ENCODE measurements around the gene SP110. TPM values are rescaled to one million over a fixed set of nuclear protein-coding genes. Genes with fewer than 3 reads are reported as not detected.

Gene SP110
- total RNA-seq, 1 donor from 2014 or later: 16.2 TPM

- peak; percentile 51 for DNase-seq (ENCODE audit: low spot score)
These were observed 49.3 kb downstream of the SP110 start for GRCh38 chr2:230170532-230170931.

- DNase-seq (ENCODE audit: low spot score): no peak
These were observed 53.1 kb downstream of the SP110 start for GRCh38 chr2:230166557-230167170.

GRCh38 chr2:230164139-230164538 is 55.6 kb downstream of the SP110 start:
- DNase-seq (ENCODE audit: low spot score): no peak

GRCh38 chr2:230162981-230163380 is 56.8 kb downstream of the SP110 start:
- DNase-seq (ENCODE audit: low spot score): no peak

GRCh38 chr2:230161184-230161583 is 58.6 kb downstream of the SP110 start:
- no peak for DNase-seq (ENCODE audit: low spot score)

- no peak for DNase-seq (ENCODE audit: low spot score)
These were observed 59.6 kb downstream of the SP110 start for GRCh38 chr2:230160112-230160660.

GRCh38 chr2:230158468-230158867 is 61.3 kb downstream of the SP110 start:
- no peak for DNase-seq (ENCODE audit: low spot score)

GRCh38 chr2:230156782-230157699 is 62.7 kb downstream of the SP110 start:
- no peak for DNase-seq (ENCODE audit: low spot score)

GRCh38 chr2:230155359-230155758 is 64.4 kb downstream of the SP110 start:
- no peak for DNase-seq (ENCODE audit: low spot score)

- DNase-seq (ENCODE audit: low spot score): no peak
These were observed 66.3 kb downstream of the SP110 start for GRCh38 chr2:230153390-230153976.

GRCh38 chr2:230152334-230152733 is 67.5 kb downstream of the SP110 start:
- DNase-seq (ENCODE audit: low spot score): no peak

- no peak for DNase-seq (ENCODE audit: low spot score)
These were observed 75.4 kb downstream of the SP110 start for GRCh38 chr2:230144355-230144754.

- no peak for DNase-seq (ENCODE audit: low spot score)
These were observed 79.1 kb downstream of the SP110 start for GRCh38 chr2:230140667-230141066.

GRCh38 chr2:230137902-230138539 is 81.8 kb downstream of the SP110 start:
- DNase-seq (ENCODE audit: low spot score): no peak

GRCh38 chr2:230135130-230135525 is 84.7 kb downstream of the SP110 start:
- no peak for DNase-seq (ENCODE audit: low spot score)

- no peak for DNase-seq (ENCODE audit: low spot score)
These were observed 85.2 kb downstream of the SP110 start for GRCh38 chr2:230134496-230135129.

GRCh38 chr2:230131366-230131765 is 88.4 kb downstream of the SP110 start:
- DNase-seq (ENCODE audit: low spot score): no peak

- DNase-seq (ENCODE audit: low spot score): peak; percentile 62
These were observed 89.0 kb downstream of the SP110 start for GRCh38 chr2:230130668-230131364.

GRCh38 chr2:230129343-230129742 is 90.4 kb downstream of the SP110 start:
- no peak for DNase-seq (ENCODE audit: low spot score)

- no peak for DNase-seq (ENCODE audit: low spot score)
These were observed 91.0 kb downstream of the SP110 start for GRCh38 chr2:230128623-230129342.
